ENCODE measurements around the gene MALT1.
"Not testable (repeated sequence)": the region's sequence is repeated elsewhere in the genome, so short reads cannot be mapped to it uniquely, and the experiment has no call there.

MALT1 gene

DNA sequence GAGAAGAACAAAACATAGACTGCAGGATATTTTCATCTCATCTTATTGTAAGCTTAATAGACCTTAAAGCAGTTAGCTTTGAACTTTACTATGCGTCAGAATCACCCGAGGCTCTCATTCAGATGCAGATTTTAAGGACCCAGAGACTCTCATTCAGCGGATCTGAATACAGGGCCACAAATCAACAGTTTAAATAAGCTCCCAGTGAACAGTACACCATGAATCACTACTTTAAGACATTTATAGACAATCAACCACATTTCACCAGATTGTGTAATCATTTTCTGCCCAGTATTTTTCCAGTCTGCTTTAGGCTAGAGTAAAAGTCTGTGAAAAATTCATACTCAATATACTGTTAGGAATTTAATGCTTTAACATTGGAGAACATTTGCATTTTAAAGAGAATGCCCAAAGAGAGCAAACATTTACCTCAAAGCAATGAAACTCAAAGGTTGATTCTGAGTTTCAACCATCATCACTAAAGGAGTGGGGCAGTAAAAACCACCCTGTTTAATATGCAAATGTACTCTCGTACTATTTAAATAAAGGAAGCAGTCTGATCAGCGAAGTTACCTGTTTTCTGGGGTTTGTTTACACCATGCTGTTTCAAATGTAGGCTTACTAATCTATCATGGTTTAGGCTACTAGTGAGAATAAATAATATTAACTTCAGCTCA is 31.4 kb upstream of the MALT1 start:
- POLR2A ChIA-PET = no interaction called here
- DNase-seq (ENCODE audit: low read depth, low spot score) = no peak
- TF ChIP-seq, protein P1, sequence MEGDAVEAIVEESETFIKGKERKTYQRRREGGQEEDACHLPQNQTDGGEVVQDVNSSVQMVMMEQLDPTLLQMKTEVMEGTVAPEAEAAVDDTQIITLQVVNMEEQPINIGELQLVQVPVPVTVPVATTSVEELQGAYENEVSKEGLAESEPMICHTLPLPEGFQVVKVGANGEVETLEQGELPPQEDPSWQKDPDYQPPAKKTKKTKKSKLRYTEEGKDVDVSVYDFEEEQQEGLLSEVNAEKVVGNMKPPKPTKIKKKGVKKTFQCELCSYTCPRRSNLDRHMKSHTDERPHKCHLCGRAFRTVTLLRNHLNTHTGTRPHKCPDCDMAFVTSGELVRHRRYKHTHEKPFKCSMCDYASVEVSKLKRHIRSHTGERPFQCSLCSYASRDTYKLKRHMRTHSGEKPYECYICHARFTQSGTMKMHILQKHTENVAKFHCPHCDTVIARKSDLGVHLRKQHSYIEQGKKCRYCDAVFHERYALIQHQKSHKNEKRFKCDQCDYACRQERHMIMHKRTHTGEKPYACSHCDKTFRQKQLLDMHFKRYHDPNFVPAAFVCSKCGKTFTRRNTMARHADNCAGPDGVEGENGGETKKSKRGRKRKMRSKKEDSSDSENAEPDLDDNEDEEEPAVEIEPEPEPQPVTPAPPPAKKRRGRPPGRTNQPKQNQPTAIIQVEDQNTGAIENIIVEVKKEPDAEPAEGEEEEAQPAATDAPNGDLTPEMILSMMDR (IDR thresholded peaks at IDR 0.05; ENCODE audit: insufficient read depth, low read length, missing control alignments) = no peak
- no peak overlapping the region for H3K4me3 ChIP-seq (ENCODE audit: low read depth, low read length)
- CTCF ChIA-PET = interaction anchor here (1.5 to 1.7 kb wide), 2 partner anchors 13 to 124 kb away, joined by 6 to 7 read pairs; no protein-coding TSS in a partner anchor

DNA sequence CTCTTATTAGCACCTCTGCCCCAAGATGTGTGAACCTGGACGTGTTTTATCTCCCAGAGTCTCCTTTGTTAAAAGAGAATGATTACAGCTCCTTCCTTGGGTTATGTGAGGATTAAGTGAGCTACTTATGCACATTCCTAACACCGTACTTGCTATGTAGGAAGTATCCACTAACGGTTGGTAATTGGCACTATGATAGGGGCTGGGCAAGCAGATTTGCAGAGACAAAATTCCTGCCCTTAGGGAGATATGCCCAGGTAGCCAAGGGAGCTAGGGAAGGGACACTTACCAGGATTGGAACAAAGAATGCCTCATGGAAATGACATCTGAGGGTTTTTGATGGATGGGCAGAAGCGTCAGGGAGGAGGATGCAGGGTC is 30.8 kb upstream of the MALT1 start:
- TF ChIP-seq, protein P1 (IDR thresholded peaks at IDR 0.05; ENCODE audit: insufficient read depth, low read length, missing control alignments) = no peak
- ChIA-PET CTCF (interaction anchor here (1.5 to 1.7 kb wide), 2 partner anchors 13 to 124 kb away, joined by 6 to 7 read pairs; no protein-coding TSS in a partner anchor), POLR2A (no interaction called here)

DNA sequence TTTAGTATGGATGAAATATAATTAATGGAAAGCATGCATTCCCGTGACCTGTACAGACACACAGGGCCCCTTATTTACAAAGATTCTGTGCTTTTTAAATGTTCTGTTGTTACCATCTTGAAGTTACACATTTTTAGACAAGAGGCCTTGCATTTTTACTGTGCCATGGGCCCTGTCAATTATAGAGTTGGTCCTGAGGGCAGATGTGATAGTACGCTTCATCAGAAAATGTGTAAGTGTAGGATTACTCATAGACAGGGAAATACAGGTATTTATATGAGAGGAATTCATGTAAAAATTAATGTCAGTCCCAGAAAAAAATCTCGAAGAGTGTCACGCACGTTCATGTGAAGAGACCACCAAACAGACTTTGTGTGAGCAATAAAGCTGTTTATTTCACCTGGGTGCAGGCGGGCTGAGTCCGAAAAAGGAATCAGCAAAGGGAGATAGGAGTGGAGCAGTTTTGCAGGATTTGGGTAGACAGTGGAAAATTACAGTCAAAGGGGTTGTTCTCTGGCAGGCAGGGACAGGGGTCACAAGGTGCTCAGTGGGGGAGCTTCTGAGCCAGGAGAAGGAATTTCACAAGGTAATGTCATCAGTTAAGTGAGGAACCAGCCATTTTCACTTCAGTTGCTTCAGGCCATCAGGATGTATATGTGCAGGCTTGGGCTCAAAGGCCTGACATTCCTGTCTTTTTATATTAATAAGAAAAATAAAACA is 30.2 kb upstream of the MALT1 start:
- ChIA-PET POLR2A (no interaction called here), CTCF (interaction anchor here (0.8 kb wide), 1 partner anchor 123 kb away, joined by 4 read pairs; no protein-coding TSS in a partner anchor)
- no peak for DNase-seq (ENCODE audit: low read depth, low spot score)
- no peak overlapping the region for H3K4me3 ChIP-seq (ENCODE audit: low read depth, low read length)
- TF ChIP-seq, protein P1 (IDR thresholded peaks at IDR 0.05; ENCODE audit: insufficient read depth, low read length, missing control alignments) = no peak

More for the DNA sequence above, 30.8 kb upstream of the MALT1 start:
- no peak for DNase-seq (ENCODE audit: low read depth, low spot score)
- no peak overlapping the region for H3K4me3 ChIP-seq (ENCODE audit: low read depth, low read length)

DNA sequence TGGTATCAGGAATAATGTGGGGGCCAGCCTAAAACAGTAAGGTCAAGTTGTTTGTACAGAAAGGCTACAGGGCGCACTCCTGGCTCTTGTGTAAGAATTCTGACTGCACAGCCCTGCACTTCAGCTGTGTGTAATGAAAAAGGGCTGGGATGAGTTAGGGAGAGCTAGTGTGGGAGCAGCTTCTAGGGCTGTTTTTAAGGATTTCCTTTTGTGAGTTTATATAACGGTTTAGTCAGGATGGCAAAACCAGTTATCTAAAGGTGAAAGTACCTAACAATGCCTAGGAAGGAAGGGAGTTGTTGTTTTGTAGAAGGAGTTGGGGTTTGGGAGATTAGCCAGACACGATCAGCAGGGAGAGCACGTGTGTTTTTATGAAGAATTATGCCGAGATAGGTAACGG is 27.7 kb upstream of the MALT1 start:
- H3K4me3 ChIP-seq (ENCODE audit: low read depth, low read length); POLR2A ChIA-PET; DNase-seq (ENCODE audit: low read depth, low spot score): not testable (repeated sequence)
- CTCF ChIA-PET = interaction anchor here (1.8 kb wide), 1 partner anchor 10 kb away, joined by 5 read pairs; no protein-coding TSS in a partner anchor

DNA sequence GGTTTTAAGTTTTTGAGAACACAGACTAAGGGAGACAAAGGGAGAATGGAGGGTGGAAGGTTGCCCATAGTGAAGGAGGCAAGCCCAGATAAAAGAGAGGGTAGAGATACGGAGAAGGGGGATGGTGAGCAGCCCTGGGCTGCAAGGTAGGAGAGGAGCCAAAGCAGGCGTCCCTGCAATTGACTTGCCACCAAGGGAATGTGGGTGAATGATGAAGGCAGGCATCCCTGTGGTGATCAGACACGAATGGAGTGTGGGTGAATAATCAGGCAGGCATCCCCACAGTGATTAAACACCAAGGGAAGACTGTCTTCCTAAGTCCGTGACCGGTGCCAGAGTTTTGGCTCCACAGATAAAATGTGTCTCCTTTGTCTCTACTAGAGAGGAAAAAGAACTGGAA is 25.9 kb upstream of the MALT1 start:
- ChIA-PET POLR2A (no interaction called here), CTCF (no interaction called here)
- TF ChIP-seq, protein P1 (IDR thresholded peaks at IDR 0.05; ENCODE audit: insufficient read depth, low read length, missing control alignments) = no peak
- no peak overlapping the region for H3K4me3 ChIP-seq (ENCODE audit: low read depth, low read length)
- peak; percentile 71 for DNase-seq (ENCODE audit: low read depth, low spot score)

DNA sequence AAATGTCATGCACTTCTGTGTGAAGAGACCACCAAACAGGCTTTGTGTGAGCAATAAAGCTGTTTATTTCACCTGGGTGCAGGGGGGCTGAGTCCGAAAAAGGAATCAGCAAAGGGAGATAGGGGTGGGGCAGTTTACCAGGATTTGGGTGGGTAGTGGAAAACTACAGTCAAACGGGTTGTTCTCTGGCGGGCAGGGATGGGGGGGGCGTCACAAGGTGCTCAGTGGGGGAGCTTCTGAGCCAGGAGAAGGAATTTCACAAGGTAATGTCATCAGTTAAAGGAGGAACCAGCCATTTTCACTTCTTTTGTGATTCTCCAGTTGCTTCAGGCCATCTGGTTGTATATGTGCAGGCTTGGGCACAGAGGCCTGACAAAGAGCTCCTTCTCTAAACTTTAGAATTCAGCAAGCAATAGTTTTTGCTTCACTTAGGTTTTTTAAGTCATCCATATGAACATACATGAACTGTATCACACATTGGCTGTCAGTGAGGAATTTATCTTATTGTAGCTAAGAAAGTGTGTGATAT is 24.9 kb upstream of the MALT1 start:
- TF ChIP-seq, protein P1 (IDR thresholded peaks at IDR 0.05; ENCODE audit: insufficient read depth, low read length, missing control alignments) = no peak
- H3K4me3 ChIP-seq (ENCODE audit: low read depth, low read length) = no peak overlapping the region
- CTCF ChIA-PET = no interaction called here
- DNase-seq (ENCODE audit: low read depth, low spot score) = no peak
- POLR2A ChIA-PET = no interaction called here

Data from AG04449 (cell line).